Hematopoietic multipotent progenitor cell treated with erythropoietin and hydrocortisone succinate and interleukin-3 and kit ligand, for 17 days (in vitro differentiated cells): Measurements from ENCODE around the gene OTOS.

Source experiments
- DNase-seq: peaks from one replicate; pipeline ENCODE4 v3.0.0-alpha.2; 2015; ENCODE audit warnings: low spot score

The OTOS gene

GRCh38 chr2:240167588-240167880 lies 27.1 kb upstream of the OTOS start:
- DNase-seq: no peak

GRCh38 chr2:240166761-240167587 lies 26.5 kb upstream of the OTOS start:
- no peak for DNase-seq

GRCh38 chr2:240166191-240166590 lies 25.7 kb upstream of the OTOS start:
- DNase-seq: no peak

- no peak for DNase-seq
Observed at GRCh38 chr2:240165661-240166060, 25.2 kb upstream of the OTOS start.

GRCh38 chr2:240165034-240165433 lies 24.6 kb upstream of the OTOS start:
- DNase-seq: no peak

- DNase-seq: no peak
Observed at GRCh38 chr2:240164586-240164985, 24.1 kb upstream of the OTOS start.

- no peak for DNase-seq
Observed at GRCh38 chr2:240163844-240164574, 23.6 kb upstream of the OTOS start.

GRCh38 chr2:240162939-240163714 lies 22.7 kb upstream of the OTOS start:
- no peak for DNase-seq

GRCh38 chr2:240162531-240162930 lies 22.1 kb upstream of the OTOS start:
- DNase-seq: no peak

- DNase-seq: no peak
Observed at GRCh38 chr2:240162032-240162431, 21.6 kb upstream of the OTOS start.

- no peak for DNase-seq
Observed at GRCh38 chr2:240161087-240161750, 20.8 kb upstream of the OTOS start.

GRCh38 chr2:240160291-240161086 lies 20.0 kb upstream of the OTOS start:
- no peak for DNase-seq

GRCh38 chr2:240159251-240159839 lies 18.9 kb upstream of the OTOS start:
- DNase-seq: no peak

GRCh38 chr2:240157147-240157470 lies 16.7 kb upstream of the OTOS start:
- no peak for DNase-seq

GRCh38 chr2:240156435-240157146 lies 16.1 kb upstream of the OTOS start:
- no peak for DNase-seq

GRCh38 chr2:240155745-240156390 lies 15.4 kb upstream of the OTOS start:
- DNase-seq: no peak

- no peak for DNase-seq
Observed at GRCh38 chr2:240155048-240155744, 14.7 kb upstream of the OTOS start.

- no peak for DNase-seq
Observed at GRCh38 chr2:240154606-240155005, 14.1 kb upstream of the OTOS start.

- DNase-seq: no peak
Observed at GRCh38 chr2:240153418-240153817, 13.0 kb upstream of the OTOS start.
